ENCODE measurements around the gene FAM98C. TPM values are rescaled to one million over a fixed set of nuclear protein-coding genes. Genes with fewer than 3 reads are reported as not detected.

FAM98C gene
- total RNA-seq = 10 to 100 TPM; 22.1 to 36.5 (median 23.9) TPM

GRCh38 chr19:38402967-38403674 lies at the start of gene FAM98C:
Gene FAM98C (plus strand): TSS chr19:38403093. CDS start chr19:38403154, 61 bp downstream.
- peaks cover 5 to 7% of the 10 kb centered on the region in 2 donors for H3K4me1 ChIP-seq
- whole genome bisulfite sequencing, 2 donors = 0 to 1% methylated on average over 12 to 33 of the region's 82 CpGs
- intact Hi-C loops (cut with DNase I) = loop anchor here (2.0 to 10.0 kb wide), 2 partner anchors 232 to 522 kb away; no protein-coding TSS in a partner anchor
- H3K27ac ChIP-seq = peak within 1 kb of the TSS; percentile 56 to 86 (median 72)
- H3K27me3 ChIP-seq = no peaks in the 10 kb centered on the region
- H3K36me3 ChIP-seq = no peaks in the 10 kb centered on the region
- TF ChIP-seq POLR2A (IDR thresholded peaks at IDR 0.05) (peak in 1 of 2 donors; percentile 67), CTCF (IDR thresholded peaks at IDR 0.05) (peak; percentile 73 to 99 (median 98))
- DNase-seq = peak; percentile 96
- peak within 1 kb of the TSS; percentile 68 to 99 (median 86) for H3K4me3 ChIP-seq (replicated peaks in 1 of 3)
- no peaks in the 10 kb centered on the region for H3K9me3 ChIP-seq

DNA sequence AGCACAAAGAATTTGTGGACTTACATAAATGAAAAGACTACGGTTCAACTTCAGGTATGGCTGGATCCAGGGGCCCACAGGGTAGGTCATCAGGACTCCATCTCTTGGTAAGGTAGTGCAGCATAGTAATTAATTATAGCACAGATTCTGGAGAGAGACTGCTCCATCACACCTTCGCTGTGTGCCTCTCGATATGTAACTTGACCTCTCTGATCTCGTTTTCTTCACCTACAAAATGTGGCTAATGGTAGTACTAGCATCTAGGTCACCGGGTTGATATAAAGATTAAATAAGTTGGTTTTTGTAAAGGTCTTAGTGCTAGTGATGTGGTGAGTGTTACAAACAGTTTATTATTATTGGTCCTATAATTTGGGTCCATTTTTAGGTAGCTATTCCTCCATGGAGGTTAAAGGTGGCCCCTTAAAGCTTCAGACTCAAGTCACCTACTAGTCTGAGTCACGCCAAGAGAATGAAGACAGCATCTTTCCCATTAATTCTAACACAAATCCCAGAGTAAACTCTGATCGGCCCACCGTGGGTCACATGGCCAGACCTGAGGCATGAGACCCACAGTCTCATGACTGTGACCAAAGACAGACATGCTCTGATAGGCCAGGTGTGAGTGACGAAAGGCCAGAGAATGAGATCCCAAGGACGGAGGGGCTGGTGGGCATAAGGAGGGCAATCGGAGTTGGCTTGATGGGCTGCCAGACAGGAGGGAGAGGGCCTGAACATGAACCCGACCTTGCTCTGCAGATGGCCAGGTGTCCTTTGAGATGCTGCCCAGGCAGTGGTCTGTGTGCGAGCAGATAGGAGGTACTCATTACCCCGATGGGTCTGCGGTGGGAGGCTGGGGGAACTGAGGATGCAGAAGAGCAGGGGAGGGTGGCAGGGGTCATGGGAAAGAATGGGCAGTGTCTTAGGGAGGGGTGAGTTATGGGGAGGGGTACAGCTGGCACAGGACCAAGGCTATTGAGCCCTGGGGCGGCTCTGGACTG lies 46.9 kb upstream of the FAM98C start:
- no peaks in the 10 kb centered on the region for H3K36me3 ChIP-seq
- no peak overlapping the region for H3K27ac ChIP-seq
- 80 to 81% methylated on average over 16 of the region's 16 CpGs for WGBS, 2 donors
- no peaks in the 10 kb centered on the region for H3K4me1 ChIP-seq
- H3K9me3 ChIP-seq = no peaks in the 10 kb centered on the region
- no peaks in the 10 kb centered on the region for H3K27me3 ChIP-seq
- intact Hi-C loops (cut with DNase I) = no loop called here
- no peak overlapping the region for H3K4me3 ChIP-seq (replicated peaks in 1 of 3)
- TF ChIP-seq POLR2A (IDR thresholded peaks at IDR 0.05) = no peak
- TF ChIP-seq CTCF (IDR thresholded peaks at IDR 0.05) = no peak
- no peak for DNase-seq

GRCh38 chr19:38358071-38358470 lies 44.8 kb upstream of the FAM98C start:
- no peak for DNase-seq
- no peaks in the 10 kb centered on the region for H3K27me3 ChIP-seq
- TF ChIP-seq CTCF (IDR thresholded peaks at IDR 0.05) (no peak), POLR2A (IDR thresholded peaks at IDR 0.05) (no peak)
- intact Hi-C loops (cut with DNase I) = no loop called here
- peaks cover 7 to 10% of the 10 kb centered on the region in 2 donors for H3K4me1 ChIP-seq
- H3K36me3 ChIP-seq = no peaks in the 10 kb centered on the region
- no peak overlapping the region for H3K27ac ChIP-seq
- H3K4me3 ChIP-seq (replicated peaks in 1 of 3) = no peak overlapping the region
- no peaks in the 10 kb centered on the region for H3K9me3 ChIP-seq
- 14 to 20% methylated on average over 5 of the region's 5 CpGs for WGBS, 2 donors

- TF ChIP-seq POLR2A (IDR thresholded peaks at IDR 0.05) (no peak), CTCF (IDR thresholded peaks at IDR 0.05) (no peak)
- no peak overlapping the region for H3K27ac ChIP-seq
- intact Hi-C loops (cut with DNase I) = no loop called here
- no peak overlapping the region for H3K4me3 ChIP-seq (replicated peaks in 1 of 3)
- DNase-seq = no peak
- H3K9me3 ChIP-seq = no peaks in the 10 kb centered on the region
- 52 to 80% methylated on average over 9 to 14 of the region's 18 CpGs for WGBS, 2 donors
- H3K36me3 ChIP-seq = no peaks in the 10 kb centered on the region
- peaks cover 8 to 10% of the 10 kb centered on the region in 2 donors for H3K4me1 ChIP-seq
- H3K27me3 ChIP-seq = no peaks in the 10 kb centered on the region
Observed at GRCh38 chr19:38359242-38360021, 43.5 kb upstream of the FAM98C start.

All from thyroid gland (tissue), 4 donors.